Tibial nerve (tissue), 3 donors: Measurements from ENCODE around the gene NCAPH2.

Experiments used
- POLR2A ChIP-seq, 2 donors: fragments of 450-650 bp; IDR thresholded peaks; one replicate each; pipeline ENCODE4 v1.6.1; 2017; ENCODE audit warnings: antibody characterized with exemption in 2 of 2, mild to moderate bottlenecking in 2 of 2, moderate library complexity in 2 of 2
- TF ChIP-seq, protein P1 (sequence below), 5 experiments: fragments of 200-600 bp in 3 of 5; fragments of 450-650 bp in 2 of 5; sonication (generic) in 3 of 5; IDR thresholded peaks; one replicate each; pipeline ENCODE4 v1.5.1; 2016 to 2019; ENCODE audit warnings: antibody characterized with exemption in 5 of 5, mild to moderate bottlenecking in 3 of 5, moderate library complexity in 2 of 5

- no peak for TF ChIP-seq POLR2A (IDR thresholded peaks at IDR 0.05)
- TF ChIP-seq, protein P1, sequence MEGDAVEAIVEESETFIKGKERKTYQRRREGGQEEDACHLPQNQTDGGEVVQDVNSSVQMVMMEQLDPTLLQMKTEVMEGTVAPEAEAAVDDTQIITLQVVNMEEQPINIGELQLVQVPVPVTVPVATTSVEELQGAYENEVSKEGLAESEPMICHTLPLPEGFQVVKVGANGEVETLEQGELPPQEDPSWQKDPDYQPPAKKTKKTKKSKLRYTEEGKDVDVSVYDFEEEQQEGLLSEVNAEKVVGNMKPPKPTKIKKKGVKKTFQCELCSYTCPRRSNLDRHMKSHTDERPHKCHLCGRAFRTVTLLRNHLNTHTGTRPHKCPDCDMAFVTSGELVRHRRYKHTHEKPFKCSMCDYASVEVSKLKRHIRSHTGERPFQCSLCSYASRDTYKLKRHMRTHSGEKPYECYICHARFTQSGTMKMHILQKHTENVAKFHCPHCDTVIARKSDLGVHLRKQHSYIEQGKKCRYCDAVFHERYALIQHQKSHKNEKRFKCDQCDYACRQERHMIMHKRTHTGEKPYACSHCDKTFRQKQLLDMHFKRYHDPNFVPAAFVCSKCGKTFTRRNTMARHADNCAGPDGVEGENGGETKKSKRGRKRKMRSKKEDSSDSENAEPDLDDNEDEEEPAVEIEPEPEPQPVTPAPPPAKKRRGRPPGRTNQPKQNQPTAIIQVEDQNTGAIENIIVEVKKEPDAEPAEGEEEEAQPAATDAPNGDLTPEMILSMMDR (IDR thresholded peaks at IDR 0.05): no peak
Measured at GRCh38 chr22:50516068-50516467, 8.0 kb downstream of the NCAPH2 start.
